Amniotic epithelial cell (primary cell): Measurements from ENCODE around the gene ATF4.
A peak's percentile ranks its signal among the peaks of the same experiment; 100 is the strongest.

Source experiments
- DNase-seq: peaks from one replicate; pipeline ENCODE4 v3.0.0-alpha.2; 2010; ENCODE audit warnings: low read depth

ATF4 gene

GRCh38 chr22:39520226-39521105 lies at the start of gene ATF4:
TSS of gene ATF4 (plus strand) at chr22:39520562. CDS start at chr22:39521446, 884 bp downstream.
- peak; percentile 99 for DNase-seq

- DNase-seq = peak; percentile 61
Measured at GRCh38 chr22:39471381-39472141, 48.8 kb upstream of the ATF4 start.

- DNase-seq = peak; percentile 92
Measured at GRCh38 chr22:39472570-39473556, 47.5 kb upstream of the ATF4 start.

- DNase-seq = no peak
Measured at GRCh38 chr22:39473851-39474250, 46.5 kb upstream of the ATF4 start.

- DNase-seq = no peak
Measured at GRCh38 chr22:39474351-39475111, 45.8 kb upstream of the ATF4 start.

- DNase-seq = no peak
Measured at GRCh38 chr22:39475337-39475736, 45.0 kb upstream of the ATF4 start.

GRCh38 chr22:39475902-39476301 lies 44.5 kb upstream of the ATF4 start:
- no peak for DNase-seq

GRCh38 chr22:39476664-39477063 lies 43.7 kb upstream of the ATF4 start:
- DNase-seq = no peak

- no peak for DNase-seq
Measured at GRCh38 chr22:39477542-39477941, 42.8 kb upstream of the ATF4 start.

GRCh38 chr22:39478441-39478850 lies 41.9 kb upstream of the ATF4 start:
- DNase-seq = peak; percentile 19

GRCh38 chr22:39479254-39479653 lies 41.1 kb upstream of the ATF4 start:
- DNase-seq = no peak

- DNase-seq = no peak
Measured at GRCh38 chr22:39480557-39480956, 39.8 kb upstream of the ATF4 start.

- DNase-seq = no peak
Measured at GRCh38 chr22:39481054-39481453, 39.3 kb upstream of the ATF4 start.

- no peak for DNase-seq
Measured at GRCh38 chr22:39481595-39481994, 38.8 kb upstream of the ATF4 start.

GRCh38 chr22:39482768-39483167 lies 37.6 kb upstream of the ATF4 start:
- DNase-seq = peak; percentile 56

- no peak for DNase-seq
Measured at GRCh38 chr22:39486951-39487825, 33.2 kb upstream of the ATF4 start.

GRCh38 chr22:39487826-39488520 lies 32.4 kb upstream of the ATF4 start:
- DNase-seq = no peak

GRCh38 chr22:39488563-39489083 lies 31.7 kb upstream of the ATF4 start:
- no peak for DNase-seq
